Activated CD4-positive, alpha-beta T cell treated with anti-CD3 and anti-CD28 coated beads for 1 hour (primary cell): ENCODE data around the gene BRIP1.
"Not testable (repeated sequence)": the region's sequence is repeated elsewhere in the genome, so short reads cannot be mapped to it uniquely, and the experiment has no call there.

ENCODE experiments used
- DNase-seq: peaks from one replicate; pipeline ENCODE4 v3.0.0-alpha.2; 2020

The BRIP1 gene

GRCh38 chr17:61723183-61723582, 140.1 kb downstream of the BRIP1 start:
- DNase-seq, result no peak

GRCh38 chr17:61722398-61722797, 140.9 kb downstream of the BRIP1 start:
- no peak for DNase-seq

- DNase-seq, result no peak
Measured at GRCh38 chr17:61720016-61720795, 143.1 kb downstream of the BRIP1 start.

GRCh38 chr17:61719220-61719619, 144.1 kb downstream of the BRIP1 start:
- not testable (repeated sequence) for DNase-seq

GRCh38 chr17:61718022-61718421, 145.3 kb downstream of the BRIP1 start:
- no peak for DNase-seq

- DNase-seq, result no peak
Measured at GRCh38 chr17:61717352-61717751, 146.0 kb downstream of the BRIP1 start.

- DNase-seq, result no peak
Measured at GRCh38 chr17:61716225-61716829, 147.0 kb downstream of the BRIP1 start.

GRCh38 chr17:61715348-61715747, 148.0 kb downstream of the BRIP1 start:
- DNase-seq, result no peak

GRCh38 chr17:61714300-61714699, 149.0 kb downstream of the BRIP1 start:
- DNase-seq, result no peak

- DNase-seq, result no peak
Measured at GRCh38 chr17:61713035-61713434, 150.3 kb downstream of the BRIP1 start.

- DNase-seq, result no peak
Measured at GRCh38 chr17:61710546-61710945, 152.8 kb downstream of the BRIP1 start.

GRCh38 chr17:61709567-61709966, 153.8 kb downstream of the BRIP1 start:
- no peak for DNase-seq

- DNase-seq, result no peak
Measured at GRCh38 chr17:61704935-61705449, 158.3 kb downstream of the BRIP1 start.

GRCh38 chr17:61702450-61702849, 160.9 kb downstream of the BRIP1 start:
- no peak for DNase-seq

- no peak for DNase-seq
Measured at GRCh38 chr17:61701978-61702377, 161.3 kb downstream of the BRIP1 start.

GRCh38 chr17:61701334-61701733, 162.0 kb downstream of the BRIP1 start:
- DNase-seq, result no peak

GRCh38 chr17:61700252-61700651, 163.1 kb downstream of the BRIP1 start:
- DNase-seq, result no peak

- DNase-seq, result no peak
Measured at GRCh38 chr17:61699694-61700093, 163.6 kb downstream of the BRIP1 start.

- no peak for DNase-seq
Measured at GRCh38 chr17:61699032-61699431, 164.3 kb downstream of the BRIP1 start.

- DNase-seq, result no peak
Measured at GRCh38 chr17:61698244-61698643, 165.1 kb downstream of the BRIP1 start.

GRCh38 chr17:61695779-61696337, 167.5 kb downstream of the BRIP1 start:
- DNase-seq, result no peak

- no peak for DNase-seq
Measured at GRCh38 chr17:61694095-61694494, 169.2 kb downstream of the BRIP1 start.

- DNase-seq, result no peak
Measured at GRCh38 chr17:61689610-61690180, 173.6 kb downstream of the BRIP1 start.

- DNase-seq, result no peak
Measured at GRCh38 chr17:61687769-61688168, 175.6 kb downstream of the BRIP1 start.
